HG03280 (cell line): ENCODE measurements around the gene HACD1.
"Not testable (repeated sequence)": the region's sequence is repeated elsewhere in the genome, so short reads cannot be mapped to it uniquely, and the experiment has no call there.

ENCODE experiments used
- ATAC-seq: cut with Tn5 transposase; IDR thresholded peaks from one replicate; pipeline ENCODE4 v1.9.1; 2021; ENCODE audit warnings: mild to moderate bottlenecking, moderate library complexity; ENCODE audit not compliant: unreplicated experiment

HACD1 gene

GRCh38 chr10:17643755-17644484 lies 26.7 kb upstream of the HACD1 start, which contains the start of gene STAM:
Gene STAM, plus strand, starts transcription at chr10:17644151. Its CDS starts 189 bp downstream, at chr10:17644340.
- peak; percentile 92 for ATAC-seq

DNA sequence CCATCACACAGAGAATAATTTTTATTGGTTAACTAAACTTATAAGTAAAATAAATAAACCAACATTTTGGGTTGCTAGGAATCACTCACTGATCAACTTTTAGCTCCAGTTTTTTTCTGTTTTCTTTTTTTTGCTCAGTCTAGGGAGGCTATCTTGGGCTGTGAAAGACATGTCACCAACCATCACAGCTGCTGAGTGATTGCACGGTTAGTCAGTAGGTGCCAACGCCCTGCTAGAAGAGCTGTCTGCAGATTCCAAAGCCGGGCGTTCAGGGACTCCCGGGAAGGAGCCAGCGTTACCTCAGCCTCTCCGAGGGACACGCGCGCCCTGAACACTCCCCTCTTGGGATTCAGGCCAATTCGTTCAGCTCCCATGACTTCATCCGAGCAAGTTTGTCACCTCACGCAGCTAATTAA lies 26.2 kb upstream of the HACD1 start:
- peak; percentile 18 for ATAC-seq

DNA sequence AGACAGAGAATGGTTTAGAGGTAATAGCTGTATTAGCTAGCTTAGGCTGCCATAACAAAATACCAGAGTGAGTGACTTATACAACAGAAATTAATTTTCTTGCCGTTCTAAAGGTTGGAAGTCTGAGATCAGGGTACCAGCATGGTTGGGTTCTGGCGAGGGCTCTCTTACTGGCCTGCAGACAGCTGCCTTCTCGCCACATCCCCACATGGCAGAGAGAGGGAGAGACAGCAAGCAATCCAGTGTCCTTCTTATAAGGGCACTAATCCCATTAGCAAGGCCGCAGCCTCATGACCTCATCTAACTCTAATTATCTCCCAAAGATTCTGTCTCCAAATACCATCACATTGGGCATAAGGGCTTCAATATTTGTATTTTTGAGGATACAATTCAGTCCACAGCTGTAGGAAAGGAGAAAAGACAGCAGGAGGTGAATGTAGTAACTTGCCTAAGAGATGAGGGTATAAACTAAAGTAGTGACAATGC lies 23.2 kb upstream of the HACD1 start:
- ATAC-seq, result no peak

DNA sequence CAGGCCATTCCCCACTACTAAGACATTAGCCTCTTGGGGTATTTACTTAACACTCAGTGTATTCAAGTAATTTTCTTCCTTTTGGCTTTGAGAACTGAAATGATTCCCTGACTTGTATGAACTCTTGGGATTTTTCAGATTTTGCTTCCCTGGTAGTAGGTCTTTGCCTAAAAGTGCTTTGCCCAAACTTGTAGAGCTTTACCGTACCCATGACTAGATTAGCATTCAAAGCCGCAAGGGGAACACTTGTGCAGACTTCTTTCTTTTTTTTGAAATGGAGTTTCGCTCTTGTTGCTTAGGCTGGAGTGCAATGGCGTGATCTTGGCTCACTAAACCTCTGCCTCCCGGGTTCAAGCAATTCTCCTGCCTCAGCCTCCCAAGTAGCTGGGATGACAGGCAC lies 20.7 kb upstream of the HACD1 start:
- ATAC-seq, result no peak

DNA sequence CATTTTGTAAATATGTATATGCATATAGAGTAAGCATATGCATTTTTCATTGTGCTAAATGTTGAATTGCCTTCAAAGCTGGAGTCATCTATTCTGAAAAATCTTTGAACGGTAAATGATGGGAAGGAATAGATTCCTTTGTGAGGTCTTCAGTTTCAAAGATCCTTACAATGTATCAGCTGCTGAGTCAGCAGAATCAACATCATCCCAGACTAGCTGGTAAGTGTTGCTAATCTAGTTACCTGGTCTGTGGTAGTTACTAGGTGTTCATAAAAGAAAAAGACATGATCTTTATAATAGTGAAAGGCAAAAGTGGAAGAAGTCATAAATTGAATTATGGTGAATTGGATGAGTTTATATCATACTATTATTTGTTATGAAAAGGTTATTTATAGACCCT lies 16.2 kb upstream of the HACD1 start:
- no peak for ATAC-seq

DNA sequence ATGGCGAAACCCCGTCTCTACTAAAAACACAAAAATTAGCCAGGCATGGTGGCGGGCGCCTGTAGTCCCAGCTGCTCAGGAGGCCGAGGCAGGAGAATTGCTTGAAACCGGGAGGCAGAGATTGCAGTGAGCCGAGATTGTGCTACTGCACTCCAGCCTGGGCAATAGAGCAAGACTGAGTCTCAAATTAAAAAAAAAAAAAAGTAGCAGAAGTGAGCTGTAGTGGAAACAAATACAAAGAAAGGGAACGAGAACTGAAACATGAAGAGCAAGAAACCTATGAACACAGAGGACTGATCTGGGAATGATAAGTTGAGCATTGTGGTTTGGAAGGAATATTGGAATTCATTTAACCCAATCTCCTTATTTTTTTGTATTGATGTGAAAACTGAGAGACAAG lies 15.4 kb upstream of the HACD1 start:
- ATAC-seq, result not testable (repeated sequence)

- ATAC-seq, result no peak
These were observed 9.5 kb upstream of the HACD1 start for GRCh38 chr10:17626656-17627055.

GRCh38 chr10:17624996-17625395 lies 7.8 kb upstream of the HACD1 start:
- ATAC-seq, result no peak

DNA sequence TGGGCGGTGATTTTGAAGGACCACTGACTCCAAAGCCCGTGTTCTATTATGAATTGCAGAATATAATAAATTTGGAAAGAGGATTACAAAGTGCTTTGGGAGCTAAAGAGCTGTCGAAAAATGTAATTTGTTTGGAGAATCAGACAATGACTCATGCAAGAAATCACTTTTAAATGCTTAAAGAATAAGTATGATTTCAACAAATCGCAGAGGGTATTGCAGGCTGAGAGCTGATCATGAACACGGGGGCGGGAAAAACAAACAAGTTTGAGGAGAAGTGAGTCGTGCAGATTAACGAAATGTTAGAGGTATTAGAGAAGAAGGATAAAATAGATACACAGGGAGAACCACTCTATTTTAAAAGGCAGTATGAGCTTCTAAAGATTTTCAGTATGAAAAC lies 4.9 kb upstream of the HACD1 start:
- no peak for ATAC-seq

DNA sequence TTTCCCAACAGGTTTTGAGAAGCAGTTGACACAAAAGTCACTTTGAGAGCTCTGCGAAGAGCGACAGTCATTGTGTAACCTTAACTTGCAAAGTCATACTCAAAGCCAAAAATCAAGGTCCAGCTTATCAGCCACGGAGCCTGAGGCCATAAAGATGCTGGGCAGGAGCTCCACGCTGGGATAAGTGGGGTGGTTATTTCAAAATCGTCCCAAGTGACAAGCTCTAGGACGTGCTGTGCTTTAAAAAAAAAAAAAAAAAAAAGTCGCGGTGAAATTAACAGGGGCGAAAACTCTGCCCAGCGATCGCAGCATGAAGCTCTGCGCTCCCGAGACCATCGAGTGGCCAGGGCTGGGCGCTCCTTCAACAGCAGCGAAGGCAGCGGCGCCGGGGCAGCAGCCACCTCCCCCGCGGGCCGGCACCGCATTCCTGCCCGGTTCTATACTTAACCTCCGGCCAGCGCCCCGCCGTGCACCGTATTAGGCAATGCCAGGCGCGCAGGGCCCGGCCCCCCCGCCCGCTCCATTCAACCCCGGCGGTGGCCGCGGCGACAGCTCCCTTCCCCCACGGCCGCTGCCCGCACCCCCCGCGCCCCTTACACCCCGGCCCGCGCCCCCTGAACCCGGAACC lies 657 bp downstream of the HACD1 start:
- ATAC-seq, result peak; percentile 45

DNA sequence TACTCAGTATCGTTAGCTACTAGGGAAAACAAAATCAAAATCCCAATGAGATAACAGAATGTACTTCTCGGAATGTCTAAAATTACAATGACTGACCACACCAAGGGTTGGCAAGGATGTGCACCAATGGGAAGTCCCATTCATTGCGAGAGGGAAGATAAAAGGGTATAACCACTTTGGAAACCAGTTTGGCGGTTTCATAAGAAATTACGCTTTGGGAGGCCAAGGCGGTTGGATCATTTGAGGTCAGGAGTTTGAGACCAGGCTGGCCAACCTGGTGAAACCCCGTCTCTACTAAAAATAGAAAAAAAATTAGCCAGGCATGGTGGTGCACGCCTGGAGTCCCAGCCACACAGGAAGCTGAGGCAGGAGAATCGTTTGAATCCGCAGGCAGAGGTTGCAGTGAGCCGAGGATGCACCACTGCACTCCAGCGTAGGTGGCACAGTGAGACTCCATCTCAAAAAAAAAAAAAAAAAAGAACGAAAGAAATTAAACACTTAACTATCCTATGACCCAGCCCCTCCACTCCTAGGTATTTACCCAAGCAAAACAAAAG lies 7.6 kb downstream of the HACD1 start:
- ATAC-seq, result no peak

DNA sequence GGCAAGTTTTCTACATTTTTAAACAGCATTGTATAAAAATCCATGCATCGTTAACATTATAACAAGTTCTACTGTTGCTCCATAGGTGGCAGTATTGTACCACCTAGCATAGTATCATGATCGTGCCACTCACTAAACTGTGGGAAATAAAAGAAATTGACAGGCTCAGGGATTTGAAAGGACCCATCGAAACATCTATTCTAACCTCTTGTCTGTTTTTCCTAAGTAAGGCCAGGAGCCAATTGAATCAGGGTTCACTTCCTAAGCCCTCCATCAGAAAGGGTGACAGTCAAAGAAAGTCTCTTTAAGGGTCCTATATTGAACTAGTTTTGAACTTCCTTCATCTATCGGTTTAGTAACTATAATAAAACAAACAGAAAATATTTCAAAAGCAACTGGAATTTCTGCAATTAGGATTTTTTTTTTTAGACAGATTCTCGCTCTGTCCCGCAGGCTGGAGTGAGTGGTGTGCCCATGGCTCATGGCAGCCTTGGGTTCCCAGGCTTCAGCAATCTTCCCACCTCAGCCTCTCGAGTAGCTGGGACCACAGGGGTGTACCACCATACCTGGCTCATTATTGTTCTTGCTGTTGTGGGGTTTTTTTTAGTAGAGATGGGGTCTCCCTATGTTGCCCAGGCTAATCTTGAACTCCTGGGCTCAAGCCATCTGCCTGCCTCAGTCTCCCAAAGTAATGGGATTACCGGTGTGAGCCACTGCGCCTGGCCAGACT lies 9.4 kb downstream of the HACD1 start:
- peak; percentile 63 for ATAC-seq

DNA sequence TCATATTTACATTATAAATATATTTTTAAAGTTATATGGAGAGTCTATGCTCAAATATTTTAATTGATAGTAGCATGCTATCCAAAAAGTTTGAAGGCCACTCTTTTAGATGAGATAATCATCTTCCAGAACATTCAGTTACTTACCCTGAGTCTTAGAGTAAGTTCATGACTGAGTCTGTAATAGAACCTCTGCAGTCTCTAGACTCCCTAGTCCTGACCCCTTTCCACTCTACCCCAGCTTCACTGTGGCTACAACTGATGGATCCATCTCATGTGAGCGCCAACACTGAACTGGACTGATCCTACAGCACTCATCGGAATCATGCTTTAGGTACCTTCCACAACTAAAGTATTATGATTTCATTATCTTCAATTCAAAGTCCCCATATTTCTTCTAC lies 10.1 kb downstream of the HACD1 start:
- ATAC-seq, result no peak

GRCh38 chr10:17606547-17607040 lies 10.6 kb downstream of the HACD1 start:
- no peak for ATAC-seq

- no peak for ATAC-seq
These were observed 11.2 kb downstream of the HACD1 start for GRCh38 chr10:17605936-17606335.

DNA sequence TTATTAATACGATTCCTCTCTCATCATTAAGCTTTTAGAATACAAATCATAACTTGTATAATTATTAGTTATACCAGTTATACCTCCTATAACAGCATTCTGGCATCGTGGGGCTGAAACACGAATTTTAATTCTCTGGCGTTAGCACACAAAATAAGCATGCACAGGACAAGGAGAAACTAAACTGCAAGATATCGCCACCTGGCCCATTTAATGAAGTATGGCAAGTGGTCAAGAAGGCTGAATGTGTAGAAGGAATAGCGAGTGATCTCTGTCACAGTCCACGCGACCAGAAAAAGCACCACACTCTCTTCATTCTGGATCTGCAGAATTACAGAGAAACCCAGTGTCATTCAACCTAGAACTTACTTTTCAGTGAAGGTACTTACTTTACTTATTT lies 18.1 kb downstream of the HACD1 start:
- no peak for ATAC-seq

GRCh38 chr10:17597386-17597785 lies 19.8 kb downstream of the HACD1 start:
- ATAC-seq, result no peak

DNA sequence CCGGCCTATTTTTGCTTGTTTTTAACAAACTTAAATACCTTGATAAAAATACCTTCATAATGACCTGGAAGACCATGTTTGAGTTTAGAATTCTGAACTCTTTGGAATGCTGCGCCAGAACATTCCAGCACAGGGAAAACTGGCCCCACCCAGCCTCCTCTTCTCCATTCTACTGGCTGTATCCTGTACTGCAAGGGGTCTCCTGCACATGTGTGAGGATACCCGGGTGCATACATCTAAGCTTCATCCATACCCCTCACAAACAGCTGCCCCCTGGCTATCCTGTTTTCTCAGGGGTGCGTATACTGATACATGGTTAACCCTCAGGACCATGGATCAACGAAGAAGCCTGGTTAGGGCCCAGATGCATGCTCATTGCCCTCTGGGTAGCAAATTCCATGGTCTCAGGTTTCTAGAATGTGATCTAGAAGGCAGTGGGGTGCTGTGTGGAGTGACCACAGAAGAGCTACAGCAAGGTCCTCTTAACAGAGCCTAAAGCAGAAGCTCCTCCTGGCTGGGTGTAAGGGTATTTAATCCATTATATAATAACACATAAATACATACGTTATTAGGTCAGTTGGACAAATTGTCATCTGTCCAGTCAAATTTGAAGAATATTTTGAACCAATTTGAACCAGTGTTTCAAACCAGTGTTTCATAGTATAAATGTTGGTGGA lies 26.1 kb downstream of the HACD1 start:
- no peak for ATAC-seq

GRCh38 chr10:17589316-17589715 lies 27.9 kb downstream of the HACD1 start:
- not testable (repeated sequence) for ATAC-seq

- no peak for ATAC-seq
These were observed 28.8 kb downstream of the HACD1 start for GRCh38 chr10:17588420-17588819.

- not testable (repeated sequence) for ATAC-seq
These were observed 29.9 kb downstream of the HACD1 start for GRCh38 chr10:17587321-17587720.
